Ectodermal cell (in vitro differentiated cells): Measurements from ENCODE around the gene NPW.

ENCODE experiments used
- H3K27ac ChIP-seq: 2 replicates; pipeline ENCODE4 v1.7.0; 2013; ENCODE audit warnings: mild to moderate bottlenecking, low read depth, low read length; ENCODE audit not compliant: insufficient read depth, poor library complexity, severe bottlenecking
- H3K27me3 ChIP-seq: 2 replicates; pipeline ENCODE4 v1.7.0; 2013; ENCODE audit warnings: mild to moderate bottlenecking, low read length; ENCODE audit not compliant: insufficient read depth, control insufficient read depth, poor library complexity, severe bottlenecking
- H3K36me3 ChIP-seq: one replicate; pipeline ENCODE4 v1.7.0; 2013; ENCODE audit warnings: low read length; ENCODE audit not compliant: control insufficient read depth, insufficient read depth
- H3K4me1 ChIP-seq: one replicate; pipeline ENCODE4 v1.7.0; 2013; ENCODE audit warnings: low read length; ENCODE audit not compliant: control insufficient read depth, insufficient read depth
- H3K4me3 ChIP-seq: 2 replicates; pipeline ENCODE4 v1.7.0; 2013; ENCODE audit warnings: low read depth, low read length, control low read depth; ENCODE audit not compliant: insufficient read depth
- H3K9me3 ChIP-seq: 2 replicates; pipeline ENCODE4 v1.7.0; 2013; ENCODE audit warnings: mild to moderate bottlenecking, low read length, moderate library complexity; ENCODE audit not compliant: control insufficient read depth
- WGBS, 2 experiments: methylation state at CpG; one replicate each; pipeline ENCODE4 v1.1.7; 2013; ENCODE audit warnings: missing lambda C conversion rate in 2 of 2; 5-methylcytosine and 5-hydroxymethylcytosine counted together

Gene NPW

DNA sequence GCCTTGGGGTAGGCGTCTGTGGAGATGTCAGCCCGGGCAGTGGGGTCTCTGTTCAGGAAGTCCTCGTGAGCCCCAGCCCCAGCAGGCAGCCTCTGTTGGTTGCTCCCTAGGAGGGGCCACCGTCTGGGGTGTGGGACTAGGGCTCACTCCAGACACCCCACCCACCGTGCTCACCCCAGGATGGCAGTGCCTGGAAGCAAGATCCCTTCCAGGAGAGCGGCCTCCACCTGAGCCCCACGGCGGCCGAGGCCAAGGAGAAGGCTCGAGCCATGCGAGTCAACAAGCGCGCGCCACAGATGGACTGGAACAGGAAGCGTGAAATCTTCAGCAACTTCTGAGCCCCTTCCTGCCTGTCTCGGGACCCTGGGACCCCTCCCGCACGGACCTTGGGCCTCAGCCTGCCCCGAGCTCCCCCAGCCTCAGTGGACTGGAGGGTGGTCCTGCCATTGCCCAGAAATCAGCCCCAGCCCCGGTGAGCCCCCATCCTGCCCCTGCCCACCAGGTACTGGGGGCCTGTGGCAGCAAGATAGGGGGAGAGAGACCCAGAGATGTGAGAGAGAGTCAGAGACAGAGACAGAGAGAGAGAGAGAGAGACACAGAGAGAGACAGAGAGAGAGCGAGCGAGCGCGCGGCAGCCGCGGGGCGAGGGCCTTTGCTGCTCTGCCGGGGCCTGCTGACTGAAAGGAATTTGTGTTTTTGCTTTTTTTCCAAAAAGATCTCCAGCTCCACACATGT lies 18.2 kb downstream of the NPW start:
- Histone ChIP-seq H3K27ac (no peak overlapping the region), H3K36me3 (no peaks in the 10 kb centered on the region), H3K27me3 (no peaks in the 10 kb centered on the region), H3K9me3 (no peaks in the 10 kb centered on the region), H3K4me3 (no peak overlapping the region), H3K4me1 (peaks cover 18% of the 10 kb centered on the region)
- WGBS, 2 experiments = 92 to 93% methylated on average over 29 of the region's 29 CpGs

DNA sequence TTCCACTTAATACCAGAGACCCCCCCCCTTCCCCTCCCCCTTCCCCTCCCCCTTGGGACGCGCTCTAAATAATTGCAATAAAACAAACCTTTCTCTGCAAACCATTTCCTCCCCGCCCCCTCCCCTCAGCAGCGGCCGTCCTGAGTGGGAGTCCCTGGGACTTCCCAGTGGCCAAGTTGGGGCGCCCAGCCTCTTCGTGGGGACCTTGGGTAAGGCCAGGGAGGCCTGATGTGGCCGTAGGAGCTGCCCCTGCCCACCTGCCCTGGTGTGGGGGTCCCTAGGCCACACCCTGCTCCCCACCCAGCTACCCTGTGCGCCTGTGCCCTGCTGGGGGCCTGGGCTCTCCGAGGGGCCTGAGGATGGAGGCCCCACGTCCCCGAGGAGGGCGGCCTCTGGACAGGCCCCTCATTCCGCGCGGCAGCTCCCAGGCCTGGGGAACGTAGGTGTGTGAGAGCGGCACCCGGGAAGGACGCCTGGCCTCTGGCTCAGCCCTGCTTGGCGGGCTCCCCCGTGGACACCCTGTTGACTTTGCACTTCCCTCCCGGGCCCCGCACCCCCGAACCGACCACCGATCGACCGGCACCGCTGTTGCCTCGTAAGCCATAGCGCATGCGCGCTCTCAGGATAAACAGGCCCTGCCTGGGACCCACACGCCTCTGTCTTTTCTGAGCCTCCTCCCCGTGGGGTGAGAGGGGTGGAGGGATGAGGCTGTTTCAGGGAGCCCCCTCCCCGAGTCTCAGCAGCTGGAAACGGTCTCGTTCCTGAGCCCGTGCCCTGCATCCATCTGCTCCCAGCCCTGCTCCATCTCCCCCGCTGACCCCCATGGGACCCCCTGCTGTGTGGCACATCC lies 19.0 kb downstream of the NPW start:
- 94% methylated on average over 39 to 41 of the region's 41 CpGs for WGBS, 2 experiments
- Histone ChIP-seq H3K9me3 (no peaks in the 10 kb centered on the region), H3K27ac (no peak overlapping the region), H3K36me3 (no peaks in the 10 kb centered on the region), H3K4me1 (peaks cover 13% of the 10 kb centered on the region), H3K27me3 (no peaks in the 10 kb centered on the region), H3K4me3 (no peak overlapping the region)

DNA sequence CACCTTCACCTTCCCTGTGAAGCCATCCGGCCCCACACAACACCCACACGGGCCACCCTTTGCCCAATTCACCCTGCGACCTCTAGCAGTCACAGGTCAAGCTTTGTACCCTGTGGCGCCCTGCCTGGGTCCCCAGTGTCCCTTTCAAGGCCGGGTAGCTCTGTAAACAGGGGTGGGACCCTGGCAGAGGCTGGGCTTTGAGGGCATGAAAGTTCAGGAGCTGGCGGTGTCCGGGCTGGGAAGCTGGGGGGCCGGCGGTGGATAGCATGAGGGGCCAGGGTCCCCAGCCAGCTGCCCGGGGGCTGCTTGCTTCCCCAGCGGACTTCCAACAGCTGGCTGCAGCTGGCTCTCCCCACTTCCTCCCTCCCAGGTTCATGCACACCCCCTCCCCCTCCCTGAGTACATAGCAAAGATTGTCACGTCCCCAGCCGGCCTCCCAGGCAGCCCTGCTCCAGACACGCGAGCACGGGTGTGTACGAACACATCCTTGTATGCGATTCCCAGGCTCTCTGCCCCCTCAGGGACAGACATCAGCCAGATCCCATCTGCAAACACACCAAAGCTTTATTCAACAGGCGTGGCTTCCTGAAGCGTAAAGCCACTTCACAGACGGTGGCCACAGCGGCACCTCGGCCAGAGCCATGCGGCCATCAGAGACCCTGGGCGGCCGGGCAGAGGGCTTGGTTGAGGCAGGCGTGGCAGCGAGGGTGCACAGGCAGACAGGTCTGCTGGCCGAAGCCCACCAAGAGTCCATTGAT lies 19.9 kb downstream of the NPW start:
- peaks cover 8% of the 10 kb centered on the region for H3K4me1 ChIP-seq
- no peak overlapping the region for H3K27ac ChIP-seq
- no peaks in the 10 kb centered on the region for H3K9me3 ChIP-seq
- WGBS, 2 experiments = 90 to 91% methylated on average over 29 of the region's 29 CpGs
- H3K27me3 ChIP-seq = no peaks in the 10 kb centered on the region
- no peak overlapping the region for H3K4me3 ChIP-seq
- no peaks in the 10 kb centered on the region for H3K36me3 ChIP-seq

DNA sequence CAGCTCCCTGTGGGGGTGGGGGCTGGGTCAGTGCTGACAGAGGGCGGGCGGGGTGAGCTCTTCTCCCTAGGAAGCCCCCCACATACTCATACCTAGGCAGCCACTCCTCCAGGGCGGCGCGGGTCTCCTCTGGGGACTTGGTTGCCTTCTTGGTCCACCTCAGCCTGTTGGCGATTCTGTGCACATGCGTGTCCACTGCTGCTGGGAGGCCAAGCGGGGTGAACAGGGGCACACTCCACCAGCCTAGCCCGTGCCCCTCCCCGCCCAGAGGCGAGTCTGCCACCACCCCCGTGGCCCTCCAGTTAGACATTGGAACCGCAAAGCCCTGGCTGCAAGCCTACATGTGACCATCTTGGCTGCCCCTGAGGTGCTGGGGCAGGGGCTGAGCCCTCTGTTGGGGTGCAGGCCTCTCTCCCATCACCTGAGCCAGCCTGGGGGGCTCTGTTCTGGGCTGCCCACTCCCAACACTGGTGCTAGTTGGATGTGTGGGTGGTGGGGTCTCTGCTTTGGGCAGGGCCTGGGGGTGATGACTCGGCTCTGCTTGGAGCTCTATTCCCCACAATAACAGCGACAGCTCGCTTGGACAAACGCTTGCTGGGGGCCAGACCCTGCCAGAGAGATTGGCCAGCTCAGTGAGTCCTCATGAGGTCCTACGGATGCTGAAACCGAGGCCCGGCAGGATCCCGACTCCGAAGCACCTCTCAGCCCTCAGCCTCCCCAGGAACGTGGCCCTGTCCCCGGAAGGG lies 20.6 kb downstream of the NPW start:
- no peaks in the 10 kb centered on the region for H3K27me3 ChIP-seq
- 94 to 95% methylated on average over 24 of the region's 24 CpGs for WGBS, 2 experiments
- no peaks in the 10 kb centered on the region for H3K9me3 ChIP-seq
- H3K36me3 ChIP-seq = no peaks in the 10 kb centered on the region
- peaks cover 5% of the 10 kb centered on the region for H3K4me1 ChIP-seq
- H3K4me3 ChIP-seq = no peak overlapping the region
- H3K27ac ChIP-seq = no peak overlapping the region

DNA sequence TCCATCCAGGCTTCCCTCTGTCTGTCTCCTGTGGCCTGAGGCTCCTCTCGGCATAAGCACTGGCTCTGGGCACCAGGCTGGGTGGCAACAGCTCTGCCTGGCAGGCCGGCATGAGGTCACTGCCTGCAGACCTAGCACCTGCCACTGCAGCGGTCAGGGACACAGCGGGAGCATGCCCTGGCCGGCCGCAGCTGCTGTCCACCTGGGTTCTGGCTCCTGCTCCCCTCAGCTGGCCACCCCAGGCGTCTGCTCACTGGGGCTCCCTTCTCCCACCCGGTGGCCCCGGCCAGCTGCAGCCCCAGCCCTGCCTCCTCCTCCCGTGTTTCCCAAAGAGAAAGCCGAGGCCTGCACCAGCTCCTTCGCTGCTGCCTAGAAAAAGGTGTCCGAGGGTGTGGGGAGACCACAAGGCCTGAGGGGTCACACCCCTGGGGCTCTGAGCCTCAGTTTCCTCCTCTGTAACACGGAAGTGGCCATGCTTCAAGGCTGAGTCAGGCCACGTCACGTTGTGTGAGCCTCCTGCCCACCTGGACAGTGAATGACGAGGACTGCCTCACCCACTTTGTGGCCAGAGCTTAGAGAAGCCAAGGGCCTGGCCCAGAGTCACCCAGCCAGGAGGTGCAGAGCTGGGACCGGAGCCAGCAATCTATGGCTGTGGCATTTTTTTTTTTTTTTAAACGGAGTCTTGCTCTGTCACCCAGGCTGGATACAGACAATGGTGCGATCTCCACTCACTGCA lies 21.4 kb downstream of the NPW start:
- no peak overlapping the region for H3K27ac ChIP-seq
- 92 to 94% methylated on average over 20 of the region's 20 CpGs for WGBS, 2 experiments

DNA sequence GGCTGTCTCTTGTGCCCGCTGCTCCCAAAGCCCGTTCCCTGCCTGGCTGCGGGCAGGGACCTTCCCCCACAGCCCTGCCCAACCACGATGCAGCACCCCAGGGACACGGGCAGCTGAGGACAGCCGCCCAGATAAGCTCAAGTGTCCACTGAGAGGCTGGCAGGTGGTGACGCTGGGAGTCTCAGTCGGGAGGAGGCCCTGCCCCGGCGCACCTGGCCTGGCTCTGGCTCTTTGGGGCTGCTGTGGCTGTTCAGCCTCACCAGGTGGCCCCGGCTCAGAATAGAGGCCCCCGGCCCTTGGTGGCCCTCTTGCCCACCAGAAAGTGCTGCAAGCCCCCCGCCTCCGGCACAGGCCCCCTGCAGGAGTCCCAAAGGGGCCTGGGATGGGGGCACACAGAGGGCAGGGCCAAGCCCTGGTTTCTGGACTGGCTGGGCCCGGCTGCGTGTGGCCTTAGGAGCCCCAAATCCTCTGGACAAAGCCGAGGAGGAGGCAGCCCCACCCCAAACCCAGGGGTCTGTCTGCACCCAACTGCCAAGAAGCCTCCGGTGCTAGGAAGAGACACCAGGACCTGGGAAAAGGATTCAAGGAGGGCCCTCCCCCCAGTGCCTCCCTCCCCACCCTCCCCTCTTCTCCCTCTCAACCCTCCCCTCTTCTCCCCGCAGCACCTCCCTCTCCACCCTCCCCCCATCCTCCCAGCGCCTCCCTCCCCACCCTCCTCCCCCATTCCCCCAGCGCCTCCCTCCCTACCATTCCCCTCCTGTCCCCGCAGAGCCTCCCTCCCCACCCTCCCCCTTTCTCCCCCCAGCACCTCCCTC lies 22.8 kb downstream of the NPW start:
- no peak overlapping the region for H3K27ac ChIP-seq
- no peaks in the 10 kb centered on the region for H3K27me3 ChIP-seq
- H3K4me1 ChIP-seq = no peaks in the 10 kb centered on the region
- 91% methylated on average over 18 to 20 of the region's 22 CpGs for WGBS, 2 experiments
- H3K36me3 ChIP-seq = no peaks in the 10 kb centered on the region
- H3K9me3 ChIP-seq = no peaks in the 10 kb centered on the region
- H3K4me3 ChIP-seq = no peak overlapping the region

More for the DNA sequence above, 21.4 kb downstream of the NPW start:
- Histone ChIP-seq H3K9me3 (no peaks in the 10 kb centered on the region), H3K36me3 (no peaks in the 10 kb centered on the region), H3K27me3 (no peaks in the 10 kb centered on the region), H3K4me1 (no peaks in the 10 kb centered on the region), H3K4me3 (no peak overlapping the region)

DNA sequence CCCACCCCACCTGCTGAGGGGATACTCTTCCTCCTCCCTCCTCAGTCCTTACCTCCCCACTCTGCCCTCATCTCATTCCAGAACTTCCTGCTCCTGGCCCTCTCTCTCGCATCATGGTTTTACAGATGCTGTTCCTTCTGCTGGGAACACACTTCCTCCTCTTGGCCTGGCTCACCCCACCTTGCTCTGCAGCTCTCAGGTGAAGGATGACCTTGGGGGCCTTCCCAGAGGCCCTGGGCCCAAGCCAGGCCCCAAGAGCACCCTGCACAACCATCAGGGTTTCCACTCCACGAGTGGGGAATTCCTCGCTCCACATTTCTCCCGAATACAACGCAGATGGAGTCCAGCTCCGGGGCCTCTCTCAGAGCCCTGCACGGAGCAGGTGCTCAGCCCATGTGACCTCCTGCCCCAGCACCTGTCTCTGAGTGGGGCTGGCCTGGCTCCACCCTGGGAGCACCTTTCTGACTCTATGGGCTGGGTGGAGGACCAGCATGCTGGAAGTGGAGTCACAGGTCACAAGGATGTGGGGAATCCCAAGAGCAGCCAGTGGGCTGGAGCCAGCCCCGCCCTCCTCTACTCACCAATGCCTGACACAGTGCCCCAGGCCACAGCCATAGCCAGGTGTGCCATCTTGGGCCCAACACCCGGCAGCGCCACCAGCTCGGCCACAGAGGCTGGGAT lies 23.5 kb downstream of the NPW start:
- H3K4me1 ChIP-seq = no peaks in the 10 kb centered on the region
- H3K4me3 ChIP-seq = no peak overlapping the region
- no peaks in the 10 kb centered on the region for H3K27me3 ChIP-seq
- H3K9me3 ChIP-seq = no peaks in the 10 kb centered on the region
- no peak overlapping the region for H3K27ac ChIP-seq
- H3K36me3 ChIP-seq = no peaks in the 10 kb centered on the region
- 96 to 97% methylated on average over 11 of the region's 11 CpGs for WGBS, 2 experiments

DNA sequence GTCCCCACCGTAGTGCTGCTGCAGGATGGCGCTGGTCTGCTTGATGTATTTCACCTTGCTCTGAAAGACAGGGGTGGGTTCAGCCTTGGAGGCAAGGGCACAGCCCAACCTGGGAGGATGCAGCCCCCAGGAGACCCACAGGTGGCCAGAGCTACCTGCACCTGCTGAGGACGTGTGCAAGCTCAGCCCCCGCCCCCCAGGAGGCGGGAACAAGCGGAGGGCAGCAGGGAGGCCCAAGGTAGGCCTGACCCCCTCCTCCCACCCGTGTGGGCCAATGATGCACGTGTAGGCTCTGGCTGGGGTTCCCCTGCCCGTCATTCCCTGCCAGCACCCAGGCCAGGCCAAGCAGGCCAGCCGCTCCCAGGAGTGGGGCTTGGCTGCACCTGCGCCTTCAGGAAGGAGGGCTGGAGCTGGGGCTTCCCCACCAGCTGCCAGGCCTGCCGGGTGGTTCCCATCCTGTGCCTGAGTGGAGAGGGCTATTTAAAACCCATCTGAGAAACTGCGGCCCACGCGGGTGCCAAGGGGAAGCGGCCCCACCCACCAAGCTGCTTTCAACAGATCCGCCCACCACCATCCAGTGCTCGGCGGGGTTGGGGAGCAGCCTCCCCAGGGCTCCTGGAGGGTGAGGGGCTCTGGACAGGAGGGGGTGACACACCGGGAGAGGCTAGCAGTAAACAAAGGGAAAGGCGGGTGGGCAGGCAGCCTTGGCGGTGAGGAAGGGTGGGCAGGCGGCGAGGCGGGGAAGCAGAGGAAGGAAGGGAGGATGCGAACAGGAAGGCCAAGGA lies 24.3 kb downstream of the NPW start:
- no peaks in the 10 kb centered on the region for H3K4me1 ChIP-seq
- H3K4me3 ChIP-seq = no peak overlapping the region
- 91 to 93% methylated on average over 26 of the region's 26 CpGs for whole genome bisulfite sequencing, 2 experiments
- no peaks in the 10 kb centered on the region for H3K9me3 ChIP-seq
- no peak overlapping the region for H3K27ac ChIP-seq
- no peaks in the 10 kb centered on the region for H3K27me3 ChIP-seq
- no peaks in the 10 kb centered on the region for H3K36me3 ChIP-seq
